Neural cell (in vitro differentiated cells): Measurements from ENCODE around the gene API5. TPM values are rescaled to one million over a fixed set of nuclear protein-coding genes. Genes with fewer than 3 reads are reported as not detected.
"Not testable (repeated sequence)": the region's sequence is repeated elsewhere in the genome, so short reads cannot be mapped to it uniquely, and the experiment has no call there.

ENCODE experiments used
- H2AFZ ChIP-seq: fragments of 200-600, 300-800 bp; sonication (generic), shearing (Covaris generic); 2 replicates; pipeline ENCODE4 v1.6.0; 2014; ENCODE audit warnings: low read depth, mild to moderate bottlenecking, antibody characterized with exemption, low read length, moderate library complexity
- H3F3A ChIP-seq: fragments of 200-600 bp; shearing (Covaris generic); 2 replicates; pipeline ENCODE4 v1.6.1; 2016; ENCODE audit warnings: mild to moderate bottlenecking, moderate library complexity, mixed read lengths, antibody characterized with exemption, low read length; ENCODE audit not compliant: insufficient read depth, poor library complexity, severe bottlenecking
- H3K27ac ChIP-seq: fragments of 200-600, 300-800 bp; sonication (generic), shearing (Covaris generic); 2 replicates; pipeline ENCODE4 v1.5.1; 2014; ENCODE audit warnings: mild to moderate bottlenecking, low read length, moderate library complexity
- H3K27me3 ChIP-seq: fragments of 300-800, 200-600 bp; sonication (generic), shearing (Covaris generic); 2 replicates; pipeline ENCODE4 v1.6.0; 2014; ENCODE audit warnings: mild to moderate bottlenecking, low read depth, low read length, moderate library complexity; ENCODE audit not compliant: insufficient read depth
- H3K36me3 ChIP-seq: fragments of 300-800, 200-600 bp; sonication (generic), shearing (Covaris generic); 2 replicates; pipeline ENCODE4 v1.5.1; 2014; ENCODE audit warnings: mild to moderate bottlenecking, antibody characterized with exemption, low read length, moderate library complexity; ENCODE audit not compliant: insufficient read depth
- H3K4me2 ChIP-seq: fragments of 300-800, 200-600 bp; sonication (generic), shearing (Covaris generic); 2 replicates; pipeline ENCODE4 v1.6.0; 2014; ENCODE audit warnings: mild to moderate bottlenecking, low read length
- H3K4me3 ChIP-seq: fragments of 300-800, 200-600 bp; sonication (generic), shearing (Covaris generic); 2 replicates; pipeline ENCODE4 v1.5.1; 2014; ENCODE audit warnings: mild to moderate bottlenecking, low read length, moderate library complexity
- H3K79me2 ChIP-seq: fragments of 200-600 bp; shearing (Covaris generic); replicated peaks from 2 replicates; pipeline ENCODE4 v1.6.0; 2014; ENCODE audit warnings: mild to moderate bottlenecking, low read length, moderate library complexity; ENCODE audit not compliant: insufficient read depth
- H3K9ac ChIP-seq: fragments of 300-800, 200-600 bp; sonication (generic), shearing (Covaris generic); 2 replicates; pipeline ENCODE4 v1.6.1; 2016; ENCODE audit warnings: mild to moderate bottlenecking, low read length, mixed read lengths
- H3K9me2 ChIP-seq: fragments of 200-600 bp; shearing (Covaris generic); 2 replicates; pipeline ENCODE4 v1.6.1; 2016; ENCODE audit warnings: mild to moderate bottlenecking, low read length, mixed read lengths; ENCODE audit not compliant: insufficient read depth
- H3K9me3 ChIP-seq: fragments of 200-600, 300-800 bp; sonication (generic), shearing (Covaris generic); 2 replicates; pipeline ENCODE4 v1.6.1; 2016; ENCODE audit warnings: mild to moderate bottlenecking, mixed run types, low read length, moderate library complexity, mixed read lengths
- H4K20me1 ChIP-seq: fragments of 200-600 bp; shearing (Covaris generic); 2 replicates; pipeline ENCODE4 v1.6.1; 2016; ENCODE audit warnings: mild to moderate bottlenecking, mixed run types; ENCODE audit not compliant: insufficient read depth
- EP300 ChIP-seq: fragments of 450-650 bp; conservative IDR thresholded peaks from 2 replicates; pipeline ENCODE4 v1.6.1; 2014; ENCODE audit warnings: antibody characterized with exemption, mild to moderate bottlenecking, moderate library complexity; ENCODE audit not compliant: poor library complexity, severe bottlenecking
- EZH2 ChIP-seq: fragments of 200-600, 300-800 bp; shearing (Covaris generic), sonication (generic); IDR thresholded peaks from 2 replicates; pipeline ENCODE4 v1.6.1; 2014; ENCODE audit warnings: antibody characterized with exemption, low read length, borderline replicate concordance, mild to moderate bottlenecking; ENCODE audit not compliant: insufficient read depth, poor library complexity, severe bottlenecking
- MXI1 ChIP-seq: fragments of 450-650 bp; conservative IDR thresholded peaks from 2 replicates; pipeline ENCODE4 v1.6.1; 2014; ENCODE audit warnings: antibody characterized with exemption, mild to moderate bottlenecking; ENCODE audit not compliant: poor library complexity, severe bottlenecking
- POLR2AphosphoS5 ChIP-seq: IDR thresholded peaks from 2 replicates; pipeline ENCODE4 v1.6.1; 2012
- RAD21 ChIP-seq: fragments of 450-650 bp; conservative IDR thresholded peaks from 2 replicates; pipeline ENCODE4 v1.6.1; 2014; ENCODE audit warnings: antibody characterized with exemption, mild to moderate bottlenecking, moderate library complexity
- REST ChIP-seq: IDR thresholded peaks from 2 replicates; pipeline ENCODE4 v1.6.1; 2012; ENCODE audit warnings: borderline replicate concordance
- SMC3 ChIP-seq: fragments of 450-650 bp; conservative IDR thresholded peaks from 2 replicates; pipeline ENCODE4 v1.6.1; 2014; ENCODE audit warnings: antibody characterized with exemption, mild to moderate bottlenecking, moderate library complexity; ENCODE audit not compliant: poor library complexity
- TAF1 ChIP-seq: IDR thresholded peaks from 2 replicates; pipeline ENCODE4 v1.6.1; 2012; ENCODE audit warnings: low read depth
- polyA plus RNA-seq: library from polyadenylated mRNA; depleted of rRNA; stranded (reverse); fragments of >200 nt; gene quantifications from 2 replicates; pipeline ENCODE4 v1.2.3, GENCODE V29; 2014
- TF ChIP-seq, protein P1 (sequence below): fragments of 450-650 bp; IDR thresholded peaks from 2 replicates; pipeline ENCODE4 v1.5.1; 2014; ENCODE audit warnings: antibody characterized with exemption, mild to moderate bottlenecking, moderate library complexity; ENCODE audit not compliant: poor library complexity, severe bottlenecking

The API5 gene
- polyA plus RNA-seq, 1 donor from 2014 or later = 86.0 TPM

DNA sequence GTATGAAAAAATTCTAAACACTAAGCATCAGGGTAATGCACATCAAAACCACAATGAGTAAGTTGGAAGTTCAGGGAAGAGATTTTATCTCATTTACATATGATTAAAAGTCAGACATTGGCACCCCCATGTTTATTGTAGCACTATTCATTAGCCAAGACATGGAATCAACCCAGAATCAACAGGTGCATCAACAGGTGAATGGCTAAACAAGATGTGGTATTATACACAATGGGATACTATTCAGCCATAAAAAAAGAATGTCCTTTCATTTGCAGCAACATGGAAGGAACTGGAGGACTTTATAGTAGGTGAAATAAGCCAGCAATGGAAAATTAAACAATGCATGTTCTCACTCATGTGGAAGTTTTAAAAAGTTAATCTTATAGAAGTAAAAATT lies 29.4 kb downstream of the API5 start:
- Histone ChIP-seq H3K79me2 (no peaks in the 10 kb centered on the region), H3K9me2 (no peaks in the 10 kb centered on the region), H3K4me2 (no peak overlapping the region), H3K9me3 (no peaks in the 10 kb centered on the region), H3K36me3 (peaks cover 9% of the 10 kb centered on the region), H3K27me3 (no peaks in the 10 kb centered on the region), H2AFZ (no peak overlapping the region), H3F3A (no peaks in the 10 kb centered on the region), H3K9ac (no peak overlapping the region), H3K27ac (no peak overlapping the region), H4K20me1 (no peaks in the 10 kb centered on the region), H3K4me3 (no peak overlapping the region)
- TF ChIP-seq POLR2AphosphoS5 (no peak), SMC3 (no peak), TAF1 (no peak), RAD21 (no peak), EP300 (no peak), REST (no peak), MXI1 (no peak), EZH2 (no peak)
- TF ChIP-seq, protein P1, sequence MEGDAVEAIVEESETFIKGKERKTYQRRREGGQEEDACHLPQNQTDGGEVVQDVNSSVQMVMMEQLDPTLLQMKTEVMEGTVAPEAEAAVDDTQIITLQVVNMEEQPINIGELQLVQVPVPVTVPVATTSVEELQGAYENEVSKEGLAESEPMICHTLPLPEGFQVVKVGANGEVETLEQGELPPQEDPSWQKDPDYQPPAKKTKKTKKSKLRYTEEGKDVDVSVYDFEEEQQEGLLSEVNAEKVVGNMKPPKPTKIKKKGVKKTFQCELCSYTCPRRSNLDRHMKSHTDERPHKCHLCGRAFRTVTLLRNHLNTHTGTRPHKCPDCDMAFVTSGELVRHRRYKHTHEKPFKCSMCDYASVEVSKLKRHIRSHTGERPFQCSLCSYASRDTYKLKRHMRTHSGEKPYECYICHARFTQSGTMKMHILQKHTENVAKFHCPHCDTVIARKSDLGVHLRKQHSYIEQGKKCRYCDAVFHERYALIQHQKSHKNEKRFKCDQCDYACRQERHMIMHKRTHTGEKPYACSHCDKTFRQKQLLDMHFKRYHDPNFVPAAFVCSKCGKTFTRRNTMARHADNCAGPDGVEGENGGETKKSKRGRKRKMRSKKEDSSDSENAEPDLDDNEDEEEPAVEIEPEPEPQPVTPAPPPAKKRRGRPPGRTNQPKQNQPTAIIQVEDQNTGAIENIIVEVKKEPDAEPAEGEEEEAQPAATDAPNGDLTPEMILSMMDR = no peak

DNA sequence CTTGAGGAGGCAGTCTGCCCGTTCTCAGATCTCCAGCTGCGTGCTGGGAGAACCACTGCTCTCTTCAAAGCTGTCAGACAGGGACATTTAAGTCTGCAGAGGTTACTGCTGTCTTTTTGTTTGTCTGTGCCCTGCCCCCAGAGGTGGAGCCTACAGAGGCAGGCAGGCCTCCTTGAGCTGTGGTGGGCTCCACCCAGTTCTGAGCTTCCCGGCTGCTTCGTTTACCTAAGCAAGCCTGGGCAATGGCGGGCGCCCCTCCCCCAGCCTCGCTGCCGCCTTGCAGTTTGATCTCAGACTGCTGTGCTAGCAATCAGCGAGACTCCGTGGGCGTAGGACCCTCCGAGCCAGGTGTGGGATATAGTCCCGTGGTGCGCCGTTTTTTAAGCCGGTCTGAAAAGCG lies 39.6 kb downstream of the API5 start:
- not testable (repeated sequence) for H3F3A ChIP-seq, H3K9ac ChIP-seq, H2AFZ ChIP-seq, H3K4me3 ChIP-seq, H4K20me1 ChIP-seq, H3K9me2 ChIP-seq, H3K79me2 ChIP-seq, H3K9me3 ChIP-seq, H3K27me3 ChIP-seq, H3K4me2 ChIP-seq, H3K36me3 ChIP-seq, H3K27ac ChIP-seq

DNA sequence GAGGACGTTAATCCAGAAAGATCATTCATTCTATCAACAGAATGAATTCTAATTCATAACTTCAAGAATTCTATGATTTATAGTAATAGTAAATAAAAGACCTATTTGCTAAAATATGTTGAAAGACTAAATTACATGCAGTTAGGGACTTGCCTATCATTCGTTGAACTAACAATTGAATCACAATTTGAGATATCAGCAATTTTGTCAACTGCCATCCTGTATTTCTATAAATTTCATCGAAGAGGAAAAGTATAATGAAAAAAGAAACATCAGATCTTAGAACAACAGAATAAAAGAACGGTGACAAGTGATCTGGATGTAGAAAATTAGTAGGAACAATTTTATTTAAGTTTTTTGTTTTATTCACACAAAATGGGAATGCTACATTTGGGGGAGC lies 42.5 kb downstream of the API5 start:
- no peak overlapping the region for H3K4me2 ChIP-seq
- H3K36me3 ChIP-seq = no peaks in the 10 kb centered on the region
- H3K27ac ChIP-seq = no peak overlapping the region
- H3K9me3 ChIP-seq = no peaks in the 10 kb centered on the region
- H3K79me2 ChIP-seq = peaks cover 4% of the 10 kb centered on the region
- H3K9me2 ChIP-seq = no peaks in the 10 kb centered on the region
- H3F3A ChIP-seq = no peaks in the 10 kb centered on the region
- H3K9ac ChIP-seq = no peak overlapping the region
- no peak for TF ChIP-seq RAD21
- no peak for TF ChIP-seq EZH2
- TF ChIP-seq REST = no peak
- TF ChIP-seq SMC3 = no peak
- no peak for TF ChIP-seq MXI1
- no peak for TF ChIP-seq POLR2AphosphoS5
- TF ChIP-seq TAF1 = no peak
- TF ChIP-seq, protein P1 = no peak
- no peak for TF ChIP-seq EP300
- H3K27me3 ChIP-seq = no peaks in the 10 kb centered on the region
- H2AFZ ChIP-seq = no peak overlapping the region
- no peak overlapping the region for H3K4me3 ChIP-seq
- H4K20me1 ChIP-seq = no peaks in the 10 kb centered on the region
